Muscle layer of colon (tissue), 2 donors: ENCODE data around the gene ETFA.

Experiments used
- H3K27ac ChIP-seq: one replicate; pipeline ENCODE4 v1.7.0; 2013; ENCODE audit warnings: low read depth, mild to moderate bottlenecking, low read length, moderate library complexity
- H3K27me3 ChIP-seq, 2 donors: one replicate each; pipeline ENCODE4 v1.7.0; 2013; ENCODE audit warnings: low read length in 2 of 2, mild to moderate bottlenecking in 2 of 2; ENCODE audit not compliant: insufficient read depth in 2 of 2, control insufficient read depth in 1 of 2
- H3K36me3 ChIP-seq: one replicate; pipeline ENCODE4 v1.7.0; 2013; ENCODE audit warnings: mild to moderate bottlenecking, low read length; ENCODE audit not compliant: insufficient read depth
- H3K4me1 ChIP-seq: one replicate; pipeline ENCODE4 v1.7.0; 2013; ENCODE audit warnings: mild to moderate bottlenecking, low read length; ENCODE audit not compliant: insufficient read depth
- H3K4me3 ChIP-seq, 2 donors: one replicate each; pipeline ENCODE4 v1.7.0; 2013; ENCODE audit warnings: low read length in 2 of 2, low read depth in 1 of 2, mild to moderate bottlenecking in 1 of 2, moderate library complexity in 1 of 2
- H3K9ac ChIP-seq: one replicate; pipeline ENCODE4 v1.7.0; 2013; ENCODE audit warnings: low read length
- H3K9me3 ChIP-seq: one replicate; pipeline ENCODE4 v1.7.0; 2013; ENCODE audit warnings: mild to moderate bottlenecking, low read length
- donor health status: abdominal sarcoma.
- donor health status: Adenocarcinoma of cecum.

Gene ETFA

DNA sequence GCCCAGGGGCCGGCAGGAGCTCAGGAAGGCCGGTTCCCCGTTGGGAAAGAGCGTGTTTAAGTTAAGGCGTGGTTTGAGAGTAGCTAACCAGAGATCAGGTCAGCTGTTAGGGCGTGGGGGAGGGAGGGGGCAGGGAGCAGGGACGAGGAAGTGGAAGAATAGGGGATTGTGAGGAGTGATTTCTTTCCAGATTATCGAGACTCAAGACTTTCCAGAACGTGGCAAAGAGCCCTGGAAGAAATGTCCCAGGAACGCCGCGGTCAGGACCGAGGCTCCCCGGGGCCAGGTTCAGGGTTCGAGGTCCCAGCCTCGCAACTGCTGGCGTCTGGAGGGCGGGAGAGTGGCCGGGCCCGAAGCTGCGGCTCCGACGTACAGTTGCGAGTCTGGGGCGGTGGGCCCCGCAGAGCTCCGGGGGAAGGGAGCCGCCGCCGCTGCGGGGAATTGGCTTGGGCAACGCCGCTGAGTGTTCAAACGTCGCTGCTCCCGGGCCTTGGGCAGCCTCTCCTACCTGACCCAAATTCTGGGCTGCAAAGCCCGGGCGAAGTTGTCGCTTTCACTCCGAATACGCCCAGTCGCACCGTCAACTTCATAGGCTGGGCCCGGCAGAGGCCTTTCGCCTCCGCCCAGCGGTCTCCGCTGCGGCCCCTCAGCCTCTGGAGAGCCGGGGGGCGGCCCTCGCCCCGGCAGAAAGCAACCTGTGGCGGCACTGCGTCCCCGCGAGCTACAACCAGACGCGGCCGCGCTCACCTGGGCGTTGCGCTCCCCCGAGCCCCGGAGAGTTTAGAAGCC is 34.8 kb upstream of the ETFA start:
- no peak overlapping the region for H3K27ac ChIP-seq
- no peaks in the 10 kb centered on the region for H3K36me3 ChIP-seq
- no peaks in the 10 kb centered on the region for H3K4me1 ChIP-seq
- peak overlapping the region; percentile 31 to 49 for H3K4me3 ChIP-seq
- H3K27me3 ChIP-seq = peaks cover 20 to 49% of the 10 kb centered on the region in 2 donors
- H3K9me3 ChIP-seq = no peaks in the 10 kb centered on the region
- no peak overlapping the region for H3K9ac ChIP-seq

- peak overlapping the region in 1 of 2 donors; percentile 23 for H3K4me3 ChIP-seq
- H3K4me1 ChIP-seq = no peaks in the 10 kb centered on the region
- H3K9ac ChIP-seq = no peak overlapping the region
- no peaks in the 10 kb centered on the region for H3K9me3 ChIP-seq
- H3K27ac ChIP-seq = no peak overlapping the region
- H3K27me3 ChIP-seq = peaks cover 24 to 53% of the 10 kb centered on the region in 2 donors
- H3K36me3 ChIP-seq = no peaks in the 10 kb centered on the region
Measured at GRCh38 chr15:76345583-76345879, 34.3 kb upstream of the ETFA start.

DNA sequence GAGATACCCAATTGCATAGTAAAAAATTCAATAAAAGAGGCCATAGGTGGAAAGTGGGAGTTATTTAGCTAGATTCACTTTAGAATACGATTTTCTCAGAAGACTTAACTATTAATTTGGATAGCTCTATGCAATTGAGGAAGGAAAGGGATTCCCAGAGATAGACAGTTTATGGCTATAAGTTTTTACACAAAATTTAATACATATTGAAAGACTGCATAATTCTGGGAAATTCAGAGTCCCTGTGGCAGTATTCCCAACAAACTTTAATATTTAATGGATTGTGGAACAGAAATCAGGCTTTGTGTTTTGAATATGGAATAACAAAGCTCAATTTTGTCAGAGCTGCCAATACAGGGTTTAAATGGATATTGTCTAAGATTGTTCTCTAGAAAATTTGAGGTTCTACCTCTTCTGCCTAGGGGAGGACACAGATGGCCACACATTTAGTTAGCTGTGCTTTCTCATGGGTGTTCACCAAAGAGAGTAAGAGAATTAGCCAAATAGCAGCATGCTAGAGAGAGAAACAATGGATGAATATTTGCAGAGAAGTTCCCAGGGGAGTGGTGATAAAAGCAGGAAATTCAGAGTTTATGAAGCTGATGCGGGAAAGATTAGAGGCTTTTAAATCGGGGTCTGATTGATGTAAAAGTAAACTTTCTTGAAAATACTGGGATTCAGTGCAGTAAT is 33.8 kb upstream of the ETFA start:
- H3K27ac ChIP-seq = no peak overlapping the region
- peak overlapping the region in 1 of 2 donors; percentile 23 for H3K4me3 ChIP-seq
- no peaks in the 10 kb centered on the region for H3K4me1 ChIP-seq

DNA sequence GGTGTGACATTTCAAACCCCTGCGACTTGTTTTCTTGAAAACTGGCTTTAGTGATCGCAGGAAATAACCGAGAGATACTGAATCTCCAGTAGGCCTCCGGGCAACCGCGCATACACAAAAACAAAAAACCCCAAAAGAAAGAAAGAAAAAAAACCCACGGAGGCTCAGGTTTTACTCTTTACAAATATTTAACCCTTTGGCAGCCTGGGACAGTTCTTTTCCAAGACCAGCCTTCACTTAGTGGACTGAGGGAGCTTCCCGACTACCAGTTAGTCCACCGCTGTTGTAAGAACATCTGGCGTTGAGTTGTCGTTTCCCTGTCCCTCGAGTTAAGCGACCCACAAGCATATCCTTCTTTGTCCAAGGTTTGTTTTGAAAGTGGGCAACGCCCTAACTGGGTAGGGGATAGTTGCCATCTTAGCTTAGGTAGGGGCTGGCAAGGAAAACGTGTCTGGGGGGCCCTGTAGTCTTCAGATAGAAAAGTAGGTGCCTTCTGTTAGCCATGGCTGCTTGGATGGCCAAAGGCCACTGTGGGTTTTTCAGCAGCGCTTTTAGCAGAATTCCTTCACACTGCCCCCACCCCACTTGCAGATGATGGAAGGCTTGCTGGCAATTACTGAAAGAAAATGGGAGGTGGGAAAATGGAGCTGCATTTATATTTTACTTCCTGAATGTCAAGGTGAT is 32.2 kb upstream of the ETFA start:
- H3K9ac ChIP-seq = no peak overlapping the region
- H3K36me3 ChIP-seq = no peaks in the 10 kb centered on the region
- no peak overlapping the region for H3K27ac ChIP-seq
- H3K4me3 ChIP-seq = no peak overlapping the region
- H3K9me3 ChIP-seq = no peaks in the 10 kb centered on the region
- H3K27me3 ChIP-seq = peaks cover 41 to 73% of the 10 kb centered on the region in 2 donors
- H3K4me1 ChIP-seq = no peaks in the 10 kb centered on the region

More for the DNA sequence above, 33.8 kb upstream of the ETFA start:
- no peak overlapping the region for H3K9ac ChIP-seq
- peaks cover 27 to 58% of the 10 kb centered on the region in 2 donors for H3K27me3 ChIP-seq
- no peaks in the 10 kb centered on the region for H3K36me3 ChIP-seq
- no peaks in the 10 kb centered on the region for H3K9me3 ChIP-seq

DNA sequence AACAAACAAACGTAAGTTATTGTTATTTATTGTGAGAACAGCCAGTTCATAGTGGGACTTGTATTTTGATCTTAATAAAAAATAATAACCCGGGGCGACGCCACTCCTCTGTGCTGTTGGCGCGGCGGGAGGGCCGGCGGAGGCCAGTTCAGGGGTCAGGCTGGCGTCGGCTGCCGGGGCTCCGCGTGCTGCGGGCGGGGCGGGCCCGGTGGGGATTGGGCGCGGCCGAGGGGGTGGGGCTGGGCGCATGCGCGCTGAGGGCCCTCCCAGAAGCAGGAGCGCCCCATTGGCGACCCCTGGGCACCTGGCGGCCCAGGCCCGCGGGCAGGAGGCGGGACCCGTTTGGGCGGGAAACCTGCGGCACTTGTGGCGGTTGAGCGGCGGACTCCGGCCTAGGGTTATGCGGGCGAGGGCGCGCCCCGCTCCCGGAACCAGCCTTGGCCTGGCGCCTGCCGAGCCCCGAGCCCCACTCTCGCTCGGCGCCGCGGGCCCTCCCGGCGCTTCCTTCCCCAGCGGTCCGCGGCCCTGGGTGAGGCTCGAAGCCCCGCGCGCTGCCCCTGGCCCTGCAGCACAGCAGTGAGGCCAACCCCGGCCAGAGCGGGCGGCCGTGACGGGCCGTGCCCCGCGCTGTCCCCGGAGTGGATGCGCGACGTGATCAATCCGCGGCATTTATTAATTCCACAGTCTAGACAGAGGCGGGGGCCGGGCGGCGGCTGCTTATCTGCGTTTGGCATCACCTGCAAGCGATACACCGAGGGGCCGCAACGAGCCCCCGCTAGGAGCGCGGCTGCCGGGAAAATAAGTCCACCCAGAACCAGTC is 31.3 kb upstream of the ETFA start:
- Histone ChIP-seq H3K4me1 (peaks cover 2% of the 10 kb centered on the region), H3K4me3 (no peak overlapping the region), H3K9me3 (no peaks in the 10 kb centered on the region), H3K27me3 (peaks cover 39 to 80% of the 10 kb centered on the region in 2 donors), H3K36me3 (no peaks in the 10 kb centered on the region), H3K9ac (no peak overlapping the region), H3K27ac (no peak overlapping the region)

DNA sequence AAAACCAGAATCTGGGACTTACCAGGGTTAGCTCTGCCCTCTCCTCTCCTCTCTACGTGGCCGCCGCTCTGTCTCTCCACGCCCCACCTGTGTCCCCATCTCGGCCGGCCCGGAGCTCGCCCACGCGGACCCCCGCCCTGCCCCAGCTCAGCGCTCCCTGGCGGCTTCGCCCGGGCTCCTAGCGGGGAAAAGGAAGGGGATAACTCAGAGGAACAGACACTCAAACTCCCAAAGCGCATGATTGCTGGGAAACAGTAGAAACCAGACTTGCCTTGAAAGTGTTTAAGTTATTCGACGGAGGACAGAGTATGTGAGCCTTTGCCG is 30.8 kb upstream of the ETFA start:
- Histone ChIP-seq H3K4me1 (peaks cover 8% of the 10 kb centered on the region), H3K9ac (no peak overlapping the region), H3K4me3 (no peak overlapping the region)

DNA sequence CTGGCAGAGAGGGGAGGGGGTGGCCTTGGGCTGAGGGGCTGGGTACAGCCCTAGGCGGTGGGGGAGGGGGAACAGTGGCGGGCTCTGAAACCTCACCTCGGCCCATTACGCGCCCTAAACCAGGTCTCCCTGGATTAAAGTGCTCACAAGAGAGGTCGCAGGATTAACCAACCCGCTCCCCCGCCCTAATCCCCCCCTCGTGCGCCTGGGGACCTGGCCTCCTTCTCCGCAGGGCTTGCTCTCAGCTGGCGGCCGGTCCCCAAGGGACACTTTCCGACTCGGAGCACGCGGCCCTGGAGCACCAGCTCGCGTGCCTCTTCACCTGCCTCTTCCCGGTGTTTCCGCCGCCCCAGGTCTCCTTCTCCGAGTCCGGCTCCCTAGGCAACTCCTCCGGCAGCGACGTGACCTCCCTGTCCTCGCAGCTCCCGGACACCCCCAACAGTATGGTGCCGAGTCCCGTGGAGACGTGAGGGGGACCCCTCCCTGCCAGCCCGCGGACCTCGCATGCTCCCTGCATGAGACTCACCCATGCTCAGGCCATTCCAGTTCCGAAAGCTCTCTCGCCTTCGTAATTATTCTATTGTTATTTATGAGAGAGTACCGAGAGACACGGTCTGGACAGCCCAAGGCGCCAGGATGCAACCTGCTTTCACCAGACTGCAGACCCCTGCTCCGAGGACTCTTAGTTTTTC is 30.2 kb upstream of the ETFA start:
- no peak overlapping the region for H3K9ac ChIP-seq
- no peaks in the 10 kb centered on the region for H3K9me3 ChIP-seq
- H3K36me3 ChIP-seq = no peaks in the 10 kb centered on the region
- peaks cover 48 to 81% of the 10 kb centered on the region in 2 donors for H3K27me3 ChIP-seq
- no peak overlapping the region for H3K4me3 ChIP-seq
- peaks cover 11% of the 10 kb centered on the region for H3K4me1 ChIP-seq
- H3K27ac ChIP-seq = no peak overlapping the region

More for the DNA sequence above, 30.8 kb upstream of the ETFA start:
- peaks cover 44 to 81% of the 10 kb centered on the region in 2 donors for H3K27me3 ChIP-seq
- no peaks in the 10 kb centered on the region for H3K36me3 ChIP-seq
- H3K9me3 ChIP-seq = no peaks in the 10 kb centered on the region
- no peak overlapping the region for H3K27ac ChIP-seq

DNA sequence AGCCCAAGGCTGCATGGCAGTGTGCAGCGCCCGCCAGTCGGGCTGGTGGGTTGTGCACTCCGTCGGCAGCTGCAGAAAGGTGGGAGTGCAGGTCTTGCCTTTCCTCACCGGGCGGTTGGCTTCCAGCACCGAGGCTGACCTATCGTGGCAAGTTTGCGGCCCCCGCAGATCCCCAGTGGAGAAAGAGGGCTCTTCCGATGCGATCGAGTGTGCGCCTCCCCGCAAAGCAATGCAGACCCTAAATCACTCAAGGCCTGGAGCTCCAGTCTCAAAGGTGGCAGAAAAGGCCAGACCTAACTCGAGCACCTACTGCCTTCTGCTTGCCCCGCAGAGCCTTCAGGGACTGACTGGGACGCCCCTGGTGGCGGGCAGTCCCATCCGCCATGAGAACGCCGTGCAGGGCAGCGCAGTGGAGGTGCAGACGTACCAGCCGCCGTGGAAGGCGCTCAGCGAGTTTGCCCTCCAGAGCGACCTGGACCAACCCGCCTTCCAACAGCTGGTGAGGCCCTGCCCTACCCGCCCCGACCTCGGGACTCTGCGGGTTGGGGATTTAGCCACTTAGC is 29.6 kb upstream of the ETFA start:
- Histone ChIP-seq H3K27me3 (peaks cover 42 to 81% of the 10 kb centered on the region in 2 donors), H3K9ac (no peak overlapping the region), H3K4me3 (peak overlapping the region in 1 of 2 donors; percentile 45), H3K4me1 (peaks cover 14% of the 10 kb centered on the region), H3K27ac (no peak overlapping the region), H3K9me3 (no peaks in the 10 kb centered on the region), H3K36me3 (no peaks in the 10 kb centered on the region)

DNA sequence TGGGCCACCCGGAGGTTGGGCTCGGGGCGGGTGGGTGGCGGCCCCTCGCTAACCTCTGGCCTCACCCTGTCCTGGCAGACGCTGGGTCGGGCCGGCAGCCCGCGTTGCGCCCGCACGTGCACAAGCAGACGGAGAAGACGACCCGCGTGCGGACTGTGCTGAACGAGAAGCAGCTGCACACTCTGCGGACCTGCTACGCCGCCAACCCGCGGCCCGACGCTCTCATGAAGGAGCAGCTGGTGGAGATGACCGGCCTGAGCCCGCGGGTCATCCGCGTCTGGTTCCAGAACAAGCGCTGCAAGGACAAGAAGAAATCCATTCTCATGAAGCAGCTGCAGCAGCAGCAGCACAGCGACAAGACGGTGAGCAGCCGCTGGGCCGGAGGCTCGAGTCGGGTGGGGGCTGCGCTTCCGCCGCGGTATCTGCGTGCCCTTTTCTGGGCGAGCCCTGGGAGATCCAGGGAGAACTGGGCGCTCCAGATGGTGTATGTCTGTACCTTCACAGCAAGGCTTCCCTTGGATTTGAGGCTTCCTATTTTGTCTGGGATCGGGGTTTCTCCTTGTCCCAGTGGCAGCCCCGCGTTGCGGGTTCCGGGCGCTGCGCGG is 29.0 kb upstream of the ETFA start:
- H3K9ac ChIP-seq = no peak overlapping the region
- peak overlapping the region in 1 of 2 donors; percentile 45 for H3K4me3 ChIP-seq
- no peaks in the 10 kb centered on the region for H3K36me3 ChIP-seq
- H3K27ac ChIP-seq = no peak overlapping the region
- H3K4me1 ChIP-seq = peaks cover 19% of the 10 kb centered on the region
- H3K27me3 ChIP-seq = peaks cover 39 to 83% of the 10 kb centered on the region in 2 donors
- no peaks in the 10 kb centered on the region for H3K9me3 ChIP-seq
